Upper lobe of left lung (tissue), 4 donors: ENCODE results near the gene FBXW7.

ENCODE experiments used
- CTCF ChIP-seq, 6 experiments: fragments of 450-650 bp in 4 of 6; fragments of 200-600 bp in 2 of 6; sonication (generic) in 2 of 6; IDR thresholded peaks; one replicate each; pipeline ENCODE4 v1.5.1; 2016 to 2019; ENCODE audit warnings: antibody characterized with exemption in 6 of 6
- POLR2AphosphoS5 ChIP-seq, 2 donors: sonication (generic); formaldehyde crosslinking; IDR thresholded peaks; one replicate each; pipeline ENCODE4 v1.5.1; 2017; ENCODE audit warnings: antibody characterized with exemption in 2 of 2

- no peak for TF ChIP-seq CTCF (IDR thresholded peaks at IDR 0.05)
- no peak for TF ChIP-seq POLR2AphosphoS5 (IDR thresholded peaks at IDR 0.05)
Observed at GRCh38 chr4:152290366-152290921, 245.4 kb downstream of the FBXW7 start.
